AG10803 (cell line): Measurements from ENCODE around the gene CRLF1.

Experiments used
- DNase-seq: peaks from one replicate; pipeline ENCODE4 v3.0.0; 2010; ENCODE audit warnings: low read depth
- H3K4me3 ChIP-seq: 2 replicates; pipeline ENCODE4 v1.5.1; 2011; ENCODE audit warnings: mild to moderate bottlenecking, low read length, control low read depth
- CTCF ChIP-seq: conservative IDR thresholded peaks from 2 replicates; pipeline ENCODE4 v1.5.1; 2011; ENCODE audit warnings: mild to moderate bottlenecking, low read length, control low read depth, inconsistent platforms

Gene CRLF1

GRCh38 chr19:18620902-18621301 is 14.3 kb upstream of the CRLF1 start:
- no peak for TF ChIP-seq CTCF
- DNase-seq, result no peak

GRCh38 chr19:18620311-18620710 is 13.7 kb upstream of the CRLF1 start:
- H3K4me3 ChIP-seq, result no peak overlapping the region
- no peak for TF ChIP-seq CTCF
- DNase-seq, result no peak

More at GRCh38 chr19:18620902-18621301, 14.3 kb upstream of the CRLF1 start:
- H3K4me3 ChIP-seq, result no peak overlapping the region

- no peak for DNase-seq
- TF ChIP-seq CTCF, result no peak
- H3K4me3 ChIP-seq, result no peak overlapping the region
Observed at GRCh38 chr19:18618236-18618635, 11.6 kb upstream of the CRLF1 start.

- TF ChIP-seq CTCF, result no peak
- DNase-seq, result no peak
- H3K4me3 ChIP-seq, result no peak overlapping the region
Observed at GRCh38 chr19:18617562-18617961, 11.0 kb upstream of the CRLF1 start.

GRCh38 chr19:18616023-18616422 is 9.4 kb upstream of the CRLF1 start:
- TF ChIP-seq CTCF, result no peak
- no peak overlapping the region for H3K4me3 ChIP-seq
- no peak for DNase-seq

- no peak for TF ChIP-seq CTCF
- H3K4me3 ChIP-seq, result no peak overlapping the region
- DNase-seq, result no peak
Observed at GRCh38 chr19:18613589-18614234, 7.1 kb upstream of the CRLF1 start.

GRCh38 chr19:18612772-18613588 is 6.4 kb upstream of the CRLF1 start, which contains the start of gene TMEM59L:
TSS of gene TMEM59L (plus strand) at chr19:18612870. CDS start at chr19:18612959, 89 bp downstream.
- DNase-seq, result no peak
- peak within 1 kb of the TSS; percentile 31 for H3K4me3 ChIP-seq
- TF ChIP-seq CTCF, result no peak
